HepG2 (cell line): ENCODE results near the gene KIF2C. TPM values are rescaled to one million over a fixed set of nuclear protein-coding genes. Genes with fewer than 3 reads are reported as not detected.

ENCODE experiments used
- BRD4 ChIP-seq: sonication (generic); formaldehyde crosslinking; IDR thresholded peaks from 2 replicates; pipeline ENCODE4 v1.4.0; 2020; ENCODE audit warnings: missing genetic modification reagents
- ETV6 ChIP-seq: sonication (generic); formaldehyde crosslinking; conservative IDR thresholded peaks from 2 replicates; pipeline ENCODE4 v1.4.0; 2020; ENCODE audit warnings: missing genetic modification reagents
- GTF2F1 ChIP-seq: fragments of 150-350 bp; IDR thresholded peaks from 2 replicates; pipeline ENCODE4 v1.6.1; 2014; ENCODE audit warnings: low read length
- ISL2 ChIP-seq: sonication (generic); formaldehyde crosslinking; IDR thresholded peaks from 2 replicates; pipeline ENCODE4 v1.5.0; 2020; ENCODE audit warnings: missing genetic modification reagents
- MIER3 ChIP-seq: IDR thresholded peaks from 2 replicates; pipeline ENCODE4 v1.6.1; 2016; ENCODE audit warnings: missing compliant biosample characterization, borderline replicate concordance
- MTF2 ChIP-seq: sonication (generic); formaldehyde crosslinking; IDR thresholded peaks from 2 replicates; pipeline ENCODE4 v1.5.0; 2020; ENCODE audit warnings: missing genetic modification reagents, borderline replicate concordance
- NFRKB ChIP-seq: fragments of 450-650 bp; IDR thresholded peaks from 2 replicates; pipeline ENCODE4 v1.6.1; 2017
- POLR2A ChIP-seq, 2 experiments: IDR thresholded peaks; 2 replicates each; pipeline ENCODE4 v1.6.1; 2011; ENCODE audit warnings: low read depth in 2 of 2, low read length in 2 of 2, mild to moderate bottlenecking in 1 of 2, moderate library complexity in 1 of 2; ENCODE audit not compliant: insufficient read depth in 1 of 2
- PTBP1 ChIP-seq: fragments of 200-400 bp; formaldehyde crosslinking; IDR thresholded peaks from 2 replicates; pipeline ENCODE4 v1.6.1; 2018; ENCODE audit warnings: low read length, low read depth; ENCODE audit not compliant: poor library complexity, severe bottlenecking
- SIX1 ChIP-seq: sonication (generic); formaldehyde crosslinking; IDR thresholded peaks from 2 replicates; pipeline ENCODE4 v1.4.0; 2020; ENCODE audit warnings: missing genetic modification reagents, borderline replicate concordance
- SMAD9 ChIP-seq: sonication (generic); formaldehyde crosslinking; IDR thresholded peaks from 2 replicates; pipeline ENCODE4 v1.5.1; 2020; ENCODE audit warnings: mild to moderate bottlenecking, missing genetic modification reagents
- TCF7 ChIP-seq: sonication (generic); IDR thresholded peaks from 2 replicates; pipeline ENCODE4 v1.6.1; 2016; ENCODE audit warnings: antibody characterized with exemption, low read depth
- ZNF446 ChIP-seq: sonication (generic); formaldehyde crosslinking; IDR thresholded peaks from 2 replicates; pipeline ENCODE4 v1.5.0; 2020; ENCODE audit warnings: mild to moderate bottlenecking, missing genetic modification reagents
- ZNF891 ChIP-seq: sonication (generic); formaldehyde crosslinking; IDR thresholded peaks from 2 replicates; pipeline ENCODE4 v1.5.0; 2020; ENCODE audit warnings: mild to moderate bottlenecking, missing genetic modification reagents
- polyA plus RNA-seq, 8 experiments: library from polyadenylated mRNA; depleted of rRNA in 3 of 8; stranded (reverse) in 7 of 8; unstranded in 1 of 8; fragments of >200 nt; fragmentation: Illumina TruSeq in 4 of 8; extraction: Trizol in 4 of 8; gene quantifications; 2 replicates each; pipeline versions ENCODE4 v1.2.1 to v1.2.3, GENCODE V29; 2011 to 2016; ENCODE audit warnings: low read depth in 4 of 8, missing spikeins in 1 of 8, mixed read lengths in 1 of 8; ENCODE audit not compliant: insufficient read depth in 1 of 8
- total RNA-seq, 5 experiments: library from RNA; depleted of rRNA; stranded (reverse); fragments of >200 nt; fragmentation: Illumina TruSeq; extraction: Trizol; gene quantifications; 2 replicates each; pipeline ENCODE4 v1.2.3, GENCODE V29; 2016; ENCODE audit warnings: low read depth in 1 of 5
- TF ChIP-seq, protein P1 (sequence below): sonication (generic); formaldehyde crosslinking; IDR thresholded peaks from 2 replicates; pipeline ENCODE4 v1.8.1; 2022; ENCODE audit warnings: low read depth, mild to moderate bottlenecking, missing genetic modification reagents
- TF ChIP-seq, protein P2 (sequence below): sonication (generic); formaldehyde crosslinking; IDR thresholded peaks from 2 replicates; pipeline ENCODE4 v1.5.1; 2020; ENCODE audit warnings: missing genetic modification reagents, mild to moderate bottlenecking, borderline replicate concordance
- TF ChIP-seq, protein P3 (sequence below): IDR thresholded peaks from 2 replicates; pipeline ENCODE4 v1.6.1; 2016
- TF ChIP-seq, protein P4 (sequence below): sonication (generic); formaldehyde crosslinking; IDR thresholded peaks from 2 replicates; pipeline ENCODE4 v1.5.0; 2020; ENCODE audit warnings: mild to moderate bottlenecking, missing genetic modification reagents
- TF ChIP-seq, protein P5 (sequence below): IDR thresholded peaks from 2 replicates; pipeline ENCODE4 v1.6.1; 2016; ENCODE audit warnings: low read depth, borderline replicate concordance
- TF ChIP-seq, protein P6 (sequence below): IDR thresholded peaks from 2 replicates; pipeline ENCODE4 v1.6.1; 2012; ENCODE audit warnings: low read depth, low read length, improper control_type of control experiment

KIF2C gene
- total and polyA plus RNA-seq, 2 of the 13 experiments (the other 11 are each of a cell fraction or from before 2014, with no cell fraction given), result 29.7 to 53.7 TPM

DNA sequence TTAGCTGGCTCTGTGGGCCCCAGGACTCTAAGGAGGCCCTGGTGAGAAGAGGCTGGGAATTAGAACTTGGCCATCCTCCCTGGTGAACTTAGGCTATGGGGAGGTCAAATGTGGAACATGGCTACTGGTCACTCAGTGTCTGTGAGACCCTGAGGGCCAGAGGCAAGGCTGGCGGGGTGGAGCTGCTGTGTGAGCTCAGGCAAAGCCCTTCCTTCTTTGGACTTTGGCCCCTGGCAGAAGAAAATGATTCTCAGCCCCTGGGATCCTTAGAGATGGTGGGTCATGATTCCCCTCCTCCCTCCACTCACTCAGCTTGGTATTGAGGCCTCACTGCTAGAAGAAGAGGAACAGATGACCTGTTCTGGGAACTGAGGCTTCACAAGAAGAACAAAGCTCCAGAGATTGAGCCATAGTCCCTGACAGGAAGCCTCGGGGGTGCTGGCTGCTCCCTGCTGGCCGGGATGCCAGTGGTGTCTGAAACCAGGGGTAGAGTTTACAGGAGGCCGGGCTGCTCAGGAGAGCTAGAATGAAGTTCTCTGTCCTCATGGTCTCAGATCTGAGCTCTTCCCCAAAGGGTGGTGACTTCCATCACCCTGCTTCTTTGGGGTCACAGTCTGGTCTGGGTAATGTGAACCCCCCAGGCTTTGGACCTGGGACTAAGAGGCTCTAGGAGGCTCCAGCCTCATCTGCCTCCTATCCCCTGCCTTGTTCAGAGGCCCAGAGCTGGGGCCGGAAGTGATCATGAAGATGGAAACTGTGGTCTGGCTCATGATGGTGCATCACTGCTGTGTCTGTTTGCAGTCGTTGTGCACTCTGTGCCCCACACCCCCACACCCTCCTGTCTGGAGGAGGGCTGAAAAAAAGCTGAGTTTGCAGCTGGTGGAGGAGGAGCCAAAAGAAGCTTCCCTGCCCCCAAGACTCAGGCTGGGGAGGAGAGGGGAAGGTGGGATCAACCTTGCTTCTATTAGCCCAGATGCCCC lies 69.6 kb downstream of the KIF2C start (continued):
- TF ChIP-seq, protein P1, sequence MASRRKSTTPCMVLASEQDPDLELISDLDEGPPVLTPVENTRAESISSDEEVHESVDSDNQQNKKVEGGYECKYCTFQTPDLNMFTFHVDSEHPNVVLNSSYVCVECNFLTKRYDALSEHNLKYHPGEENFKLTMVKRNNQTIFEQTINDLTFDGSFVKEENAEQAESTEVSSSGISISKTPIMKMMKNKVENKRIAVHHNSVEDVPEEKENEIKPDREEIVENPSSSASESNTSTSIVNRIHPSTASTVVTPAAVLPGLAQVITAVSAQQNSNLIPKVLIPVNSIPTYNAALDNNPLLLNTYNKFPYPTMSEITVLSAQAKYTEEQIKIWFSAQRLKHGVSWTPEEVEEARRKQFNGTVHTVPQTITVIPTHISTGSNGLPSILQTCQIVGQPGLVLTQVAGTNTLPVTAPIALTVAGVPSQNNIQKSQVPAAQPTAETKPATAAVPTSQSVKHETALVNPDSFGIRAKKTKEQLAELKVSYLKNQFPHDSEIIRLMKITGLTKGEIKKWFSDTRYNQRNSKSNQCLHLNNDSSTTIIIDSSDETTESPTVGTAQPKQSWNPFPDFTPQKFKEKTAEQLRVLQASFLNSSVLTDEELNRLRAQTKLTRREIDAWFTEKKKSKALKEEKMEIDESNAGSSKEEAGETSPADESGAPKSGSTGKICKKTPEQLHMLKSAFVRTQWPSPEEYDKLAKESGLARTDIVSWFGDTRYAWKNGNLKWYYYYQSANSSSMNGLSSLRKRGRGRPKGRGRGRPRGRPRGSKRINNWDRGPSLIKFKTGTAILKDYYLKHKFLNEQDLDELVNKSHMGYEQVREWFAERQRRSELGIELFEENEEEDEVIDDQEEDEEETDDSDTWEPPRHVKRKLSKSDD (CRISPR knock-in tag), result no peak
- TF ChIP-seq, protein P2, sequence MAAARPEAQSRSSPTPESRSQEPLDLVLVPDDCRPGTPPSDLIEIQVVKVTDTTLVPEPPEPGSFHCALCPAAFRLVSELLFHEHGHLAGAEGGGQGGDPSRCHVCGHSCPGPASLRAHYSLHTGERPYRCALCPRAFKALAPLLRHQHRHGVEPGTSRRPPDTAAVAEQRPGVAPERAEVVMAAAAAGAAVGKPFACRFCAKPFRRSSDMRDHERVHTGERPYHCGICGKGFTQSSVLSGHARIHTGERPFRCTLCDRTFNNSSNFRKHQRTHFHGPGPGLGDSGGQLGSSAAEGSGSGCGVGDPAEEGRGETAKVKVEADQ, result no peak
- TF ChIP-seq MTF2 (no peak), GTF2F1 (no peak), ZNF446 (CRISPR knock-in tag) (no peak; the same call in 1 of the 2 replicates), BRD4 (CRISPR knock-in tag) (0 out of 2 replicates have a peak, but pooled peaks have one; percentile 25), ISL2 (CRISPR knock-in tag) (peak; percentile 10; the same call in 1 of the 2 replicates), ZNF891 (CRISPR knock-in tag) (no peak), TCF7 (no peak), NFRKB (no peak), MIER3 (CRISPR knock-in tag) (no peak), SIX1 (CRISPR knock-in tag) (no peak), PTBP1 (no peak), POLR2A (IDR thresholded peaks at IDR 0.05; ENCODE audit: insufficient read depth in 1 of 2, low read depth in 2 of 2, low read length in 2 of 2) (peak in 1 of 2 experiments; percentile 57; a peak in 2 of 4 replicates), SMAD9 (no peak), ETV6 (CRISPR knock-in tag) (no peak)
- TF ChIP-seq, protein P3, sequence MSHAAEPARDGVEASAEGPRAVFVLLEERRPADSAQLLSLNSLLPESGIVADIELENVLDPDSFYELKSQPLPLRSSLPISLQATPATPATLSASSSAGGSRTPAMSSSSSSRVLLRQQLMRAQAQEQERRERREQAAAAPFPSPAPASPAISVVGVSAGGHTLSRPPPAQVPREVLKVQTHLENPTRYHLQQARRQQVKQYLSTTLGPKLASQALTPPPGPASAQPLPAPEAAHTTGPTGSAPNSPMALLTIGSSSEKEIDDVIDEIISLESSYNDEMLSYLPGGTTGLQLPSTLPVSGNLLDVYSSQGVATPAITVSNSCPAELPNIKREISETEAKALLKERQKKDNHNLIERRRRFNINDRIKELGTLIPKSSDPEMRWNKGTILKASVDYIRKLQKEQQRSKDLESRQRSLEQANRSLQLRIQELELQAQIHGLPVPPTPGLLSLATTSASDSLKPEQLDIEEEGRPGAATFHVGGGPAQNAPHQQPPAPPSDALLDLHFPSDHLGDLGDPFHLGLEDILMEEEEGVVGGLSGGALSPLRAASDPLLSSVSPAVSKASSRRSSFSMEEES (CRISPR knock-in tag), result no peak
- TF ChIP-seq, protein P4, sequence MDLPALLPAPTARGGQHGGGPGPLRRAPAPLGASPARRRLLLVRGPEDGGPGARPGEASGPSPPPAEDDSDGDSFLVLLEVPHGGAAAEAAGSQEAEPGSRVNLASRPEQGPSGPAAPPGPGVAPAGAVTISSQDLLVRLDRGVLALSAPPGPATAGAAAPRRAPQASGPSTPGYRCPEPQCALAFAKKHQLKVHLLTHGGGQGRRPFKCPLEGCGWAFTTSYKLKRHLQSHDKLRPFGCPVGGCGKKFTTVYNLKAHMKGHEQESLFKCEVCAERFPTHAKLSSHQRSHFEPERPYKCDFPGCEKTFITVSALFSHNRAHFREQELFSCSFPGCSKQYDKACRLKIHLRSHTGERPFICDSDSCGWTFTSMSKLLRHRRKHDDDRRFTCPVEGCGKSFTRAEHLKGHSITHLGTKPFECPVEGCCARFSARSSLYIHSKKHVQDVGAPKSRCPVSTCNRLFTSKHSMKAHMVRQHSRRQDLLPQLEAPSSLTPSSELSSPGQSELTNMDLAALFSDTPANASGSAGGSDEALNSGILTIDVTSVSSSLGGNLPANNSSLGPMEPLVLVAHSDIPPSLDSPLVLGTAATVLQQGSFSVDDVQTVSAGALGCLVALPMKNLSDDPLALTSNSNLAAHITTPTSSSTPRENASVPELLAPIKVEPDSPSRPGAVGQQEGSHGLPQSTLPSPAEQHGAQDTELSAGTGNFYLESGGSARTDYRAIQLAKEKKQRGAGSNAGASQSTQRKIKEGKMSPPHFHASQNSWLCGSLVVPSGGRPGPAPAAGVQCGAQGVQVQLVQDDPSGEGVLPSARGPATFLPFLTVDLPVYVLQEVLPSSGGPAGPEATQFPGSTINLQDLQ (CRISPR knock-in tag), result no peak
- TF ChIP-seq, protein P5, sequence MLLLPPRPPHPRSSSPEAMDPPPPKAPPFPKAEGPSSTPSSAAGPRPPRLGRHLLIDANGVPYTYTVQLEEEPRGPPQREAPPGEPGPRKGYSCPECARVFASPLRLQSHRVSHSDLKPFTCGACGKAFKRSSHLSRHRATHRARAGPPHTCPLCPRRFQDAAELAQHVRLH (CRISPR knock-in tag), result no peak
- TF ChIP-seq, protein P6, sequence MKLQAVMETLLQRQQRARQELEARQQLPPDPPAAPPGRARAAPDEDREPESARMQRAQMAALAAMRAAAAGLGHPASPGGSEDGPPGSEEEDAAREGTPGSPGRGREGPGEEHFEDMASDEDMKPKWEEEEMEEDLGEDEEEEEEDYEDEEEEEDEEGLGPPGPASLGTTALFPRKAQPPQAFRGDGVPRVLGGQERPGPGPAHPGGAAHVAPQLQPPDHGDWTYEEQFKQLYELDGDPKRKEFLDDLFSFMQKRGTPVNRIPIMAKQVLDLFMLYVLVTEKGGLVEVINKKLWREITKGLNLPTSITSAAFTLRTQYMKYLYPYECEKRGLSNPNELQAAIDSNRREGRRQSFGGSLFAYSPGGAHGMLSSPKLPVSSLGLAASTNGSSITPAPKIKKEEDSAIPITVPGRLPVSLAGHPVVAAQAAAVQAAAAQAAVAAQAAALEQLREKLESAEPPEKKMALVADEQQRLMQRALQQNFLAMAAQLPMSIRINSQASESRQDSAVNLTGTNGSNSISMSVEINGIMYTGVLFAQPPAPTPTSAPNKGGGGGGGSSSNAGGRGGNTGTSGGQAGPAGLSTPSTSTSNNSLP, result no peak
